HG02885 (cell line): ENCODE measurements around the gene TMC6.
"Not testable (repeated sequence)": the region's sequence is repeated elsewhere in the genome, so short reads cannot be mapped to it uniquely, and the experiment has no call there.

Source experiments
- ATAC-seq: cut with Tn5 transposase; IDR thresholded peaks from one replicate; pipeline ENCODE4 v1.9.1; 2021; ENCODE audit warnings: mild to moderate bottlenecking; ENCODE audit not compliant: unreplicated experiment, poor library complexity

Gene TMC6

GRCh38 chr17:78125976-78126894 is 2.3 kb downstream of the TMC6 start:
- ATAC-seq: no peak

DNA sequence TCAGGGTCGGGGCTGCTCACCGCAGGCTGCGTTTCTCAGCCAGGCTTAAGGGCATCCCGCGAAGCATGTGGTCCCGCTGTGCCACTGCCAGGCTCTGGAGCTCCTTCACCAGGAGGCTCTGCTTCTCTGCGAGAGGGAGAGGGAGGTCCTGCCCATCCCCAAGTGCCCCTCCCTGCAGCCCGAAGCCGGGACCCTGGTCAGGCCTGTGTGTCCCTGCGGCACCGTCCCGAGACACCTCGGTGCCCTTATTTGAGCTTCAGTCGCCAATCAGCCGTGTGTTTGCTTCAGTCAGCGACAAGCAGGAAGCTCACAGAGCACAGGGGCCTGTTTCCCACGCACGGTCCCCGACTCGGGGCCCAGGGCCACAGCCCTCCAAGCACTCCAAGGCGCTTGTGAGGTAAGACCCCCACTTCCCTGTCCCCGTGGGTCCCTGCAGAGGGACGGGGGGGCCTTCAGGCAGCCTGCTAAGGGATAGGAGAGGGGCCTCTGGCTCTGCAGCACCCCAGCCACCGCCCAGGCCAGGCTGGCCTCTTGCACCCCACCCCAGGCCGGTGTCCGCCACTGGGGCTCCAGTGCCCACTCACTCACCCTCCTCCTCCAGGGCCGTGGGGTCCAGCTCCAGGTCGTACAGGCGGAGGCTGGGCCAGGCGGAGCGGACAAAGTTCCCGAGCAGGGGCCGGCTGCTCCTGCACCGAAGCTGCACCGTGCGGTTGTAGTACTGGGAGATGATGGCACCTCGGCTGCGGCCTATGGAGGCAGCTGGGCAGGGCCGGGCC is 3.2 kb downstream of the TMC6 start:
- no peak for ATAC-seq

DNA sequence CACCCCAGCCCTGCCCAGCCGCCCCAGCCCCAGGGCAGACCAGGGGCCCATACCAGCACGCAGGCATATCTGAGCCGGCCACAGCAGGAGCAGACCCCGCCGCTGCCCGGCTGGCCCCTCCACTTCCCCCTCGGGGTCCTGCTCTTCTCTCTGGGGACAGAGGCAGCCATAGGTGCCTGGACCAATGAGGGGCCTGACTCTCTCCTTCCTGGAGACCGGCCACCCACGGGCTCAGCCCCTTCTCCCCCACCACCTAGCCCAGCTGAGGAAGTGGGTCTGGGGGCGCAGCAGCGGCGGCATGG is 3.8 kb downstream of the TMC6 start:
- ATAC-seq: no peak

- ATAC-seq: no peak
Observed at GRCh38 chr17:78124081-78124835, 4.3 kb downstream of the TMC6 start.

DNA sequence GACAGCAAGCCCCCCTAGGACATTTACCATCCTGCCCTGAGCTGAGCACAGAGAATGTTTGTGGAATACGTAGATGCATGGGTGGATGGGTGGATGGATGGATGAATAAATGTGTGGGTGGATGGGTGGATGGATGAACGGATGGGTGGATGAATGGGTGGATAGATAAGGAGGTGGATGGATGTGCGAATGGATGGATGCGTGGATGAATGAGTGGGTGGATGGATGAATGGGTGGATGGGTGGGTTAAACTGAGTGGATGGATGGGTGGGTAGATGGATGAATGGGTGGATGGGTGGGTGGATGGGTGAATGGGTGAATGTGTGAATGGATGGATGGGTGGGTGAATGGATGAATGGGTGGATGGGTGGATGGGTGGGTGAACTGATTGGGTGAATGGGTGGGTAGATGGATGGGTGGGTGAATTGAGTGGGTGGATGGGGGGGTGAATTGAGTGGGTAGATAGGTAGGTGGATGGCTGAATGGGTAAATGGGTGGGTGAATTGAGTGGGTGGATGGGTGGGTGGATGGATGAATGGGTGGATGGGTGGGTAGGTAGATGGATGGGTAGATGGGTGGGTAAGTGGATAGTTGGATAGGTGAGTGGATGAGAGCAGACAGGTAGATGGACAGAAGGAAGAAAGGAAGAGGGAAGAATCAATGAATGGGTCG is 5.2 kb downstream of the TMC6 start:
- no peak for ATAC-seq

- ATAC-seq: no peak
Observed at GRCh38 chr17:78122931-78123249, 5.7 kb downstream of the TMC6 start.

- ATAC-seq: no peak
Observed at GRCh38 chr17:78122216-78122930, 6.2 kb downstream of the TMC6 start.

GRCh38 chr17:78121801-78122215 is 6.7 kb downstream of the TMC6 start:
- no peak for ATAC-seq

DNA sequence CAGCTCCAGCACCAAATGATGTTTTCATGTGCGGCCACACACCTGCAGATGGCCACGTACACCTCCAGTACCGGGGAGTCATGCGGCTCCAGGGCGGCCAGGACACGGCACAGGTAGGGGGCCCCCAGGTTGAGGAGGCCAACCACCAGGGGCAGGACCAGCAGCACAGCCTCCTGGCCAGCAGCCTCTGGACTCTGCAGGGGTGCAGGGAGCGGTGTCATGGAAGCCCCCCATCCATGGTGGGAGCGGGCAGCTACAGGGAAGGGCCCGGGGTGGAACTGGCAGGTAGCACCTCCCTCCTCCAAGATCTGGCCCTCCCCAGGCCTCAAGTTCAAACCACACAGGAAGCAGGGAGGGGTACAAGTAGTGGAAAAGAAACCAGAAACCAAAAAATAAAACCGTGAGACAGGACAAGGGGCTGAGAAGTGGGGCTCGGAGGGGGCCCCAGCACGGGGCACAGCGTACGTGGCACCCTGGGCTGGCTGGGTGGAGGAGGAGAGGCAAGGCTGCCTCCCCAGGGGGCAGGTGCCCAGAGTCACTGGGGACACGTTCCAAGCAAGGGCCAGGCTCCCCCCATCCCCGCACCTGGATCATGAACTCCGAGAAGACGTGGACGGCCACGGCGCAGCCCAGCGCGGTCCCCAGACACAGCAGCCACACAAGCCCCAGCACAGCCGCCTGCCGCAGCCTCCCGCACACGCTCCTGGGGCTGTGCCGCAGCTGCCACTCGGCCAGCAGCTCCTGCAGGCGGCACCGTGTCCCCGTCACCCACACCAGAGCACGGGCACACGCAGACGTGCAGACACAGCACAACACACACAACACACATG is 7.4 kb downstream of the TMC6 start:
- no peak for ATAC-seq

GRCh38 chr17:78120537-78120936 is 8.0 kb downstream of the TMC6 start:
- no peak for ATAC-seq

- no peak for ATAC-seq
Observed at GRCh38 chr17:78118801-78119241, 9.7 kb downstream of the TMC6 start.

DNA sequence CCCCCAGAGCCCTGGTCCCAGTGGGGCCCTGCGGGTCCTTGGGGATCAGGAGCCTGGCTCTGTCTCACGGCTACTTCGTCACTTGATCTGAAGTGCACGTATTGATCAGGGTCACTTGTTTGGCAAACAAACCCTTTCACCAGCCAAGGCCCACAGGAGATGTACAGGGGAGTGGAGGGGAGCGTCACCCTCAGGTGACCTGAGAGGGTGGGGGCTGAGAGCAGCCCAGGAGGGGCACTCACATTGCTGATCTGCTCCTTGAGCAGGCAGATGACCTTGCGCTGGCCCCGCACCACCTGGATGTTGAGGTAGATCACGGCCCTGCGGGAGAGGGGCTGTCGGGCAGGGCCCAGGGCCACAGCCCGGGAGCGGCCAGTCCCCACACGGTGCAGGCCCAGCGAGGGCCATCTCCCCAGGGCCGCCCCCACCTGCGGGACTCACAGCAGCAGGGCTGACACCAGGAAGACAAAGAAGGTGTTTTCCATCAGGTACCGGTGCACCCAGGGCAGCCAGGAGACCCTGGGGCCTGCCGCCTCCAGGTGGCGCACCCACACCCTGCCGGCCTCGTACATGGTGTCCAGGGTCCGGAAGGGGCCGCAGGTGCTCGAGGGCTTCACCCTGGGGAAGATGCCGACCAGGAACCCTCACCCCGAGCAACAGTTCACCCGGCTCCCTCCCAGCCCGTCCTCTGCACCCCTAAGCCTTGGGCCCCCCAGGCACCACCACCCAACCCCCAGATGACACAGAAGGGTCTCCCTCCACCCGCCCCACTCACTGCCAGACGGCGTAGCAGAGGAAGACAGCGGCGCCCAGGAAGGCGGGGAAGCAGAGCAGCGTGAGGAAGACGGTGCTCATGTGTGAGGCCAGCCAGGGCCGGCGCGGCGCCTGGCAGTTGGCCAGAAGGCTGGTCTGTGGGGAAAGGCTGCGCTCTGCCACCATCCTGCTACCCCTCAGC is 11.3 kb downstream of the TMC6 start:
- ATAC-seq: no peak

DNA sequence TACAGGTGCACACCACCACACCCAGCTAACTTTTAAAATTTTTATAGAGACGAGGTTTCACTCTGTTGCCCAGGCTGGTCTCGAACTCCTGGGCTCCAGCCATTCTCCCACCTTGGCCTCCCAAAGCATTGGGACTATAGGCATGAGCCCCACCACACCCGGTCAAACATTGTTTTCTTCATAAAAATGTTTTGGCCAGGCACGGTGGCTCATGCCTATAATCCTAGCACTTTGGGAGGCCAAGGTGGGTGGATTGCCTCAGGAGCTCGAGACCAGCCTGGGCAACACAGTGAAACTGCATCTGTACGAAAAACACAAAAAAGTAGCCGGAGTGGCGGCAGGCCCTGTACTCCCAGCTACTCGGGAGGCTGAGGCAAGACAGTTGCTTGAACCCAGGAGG is 12.1 kb downstream of the TMC6 start:
- no peak for ATAC-seq

- not testable (repeated sequence) for ATAC-seq
Observed at GRCh38 chr17:78115803-78116202, 12.8 kb downstream of the TMC6 start.

DNA sequence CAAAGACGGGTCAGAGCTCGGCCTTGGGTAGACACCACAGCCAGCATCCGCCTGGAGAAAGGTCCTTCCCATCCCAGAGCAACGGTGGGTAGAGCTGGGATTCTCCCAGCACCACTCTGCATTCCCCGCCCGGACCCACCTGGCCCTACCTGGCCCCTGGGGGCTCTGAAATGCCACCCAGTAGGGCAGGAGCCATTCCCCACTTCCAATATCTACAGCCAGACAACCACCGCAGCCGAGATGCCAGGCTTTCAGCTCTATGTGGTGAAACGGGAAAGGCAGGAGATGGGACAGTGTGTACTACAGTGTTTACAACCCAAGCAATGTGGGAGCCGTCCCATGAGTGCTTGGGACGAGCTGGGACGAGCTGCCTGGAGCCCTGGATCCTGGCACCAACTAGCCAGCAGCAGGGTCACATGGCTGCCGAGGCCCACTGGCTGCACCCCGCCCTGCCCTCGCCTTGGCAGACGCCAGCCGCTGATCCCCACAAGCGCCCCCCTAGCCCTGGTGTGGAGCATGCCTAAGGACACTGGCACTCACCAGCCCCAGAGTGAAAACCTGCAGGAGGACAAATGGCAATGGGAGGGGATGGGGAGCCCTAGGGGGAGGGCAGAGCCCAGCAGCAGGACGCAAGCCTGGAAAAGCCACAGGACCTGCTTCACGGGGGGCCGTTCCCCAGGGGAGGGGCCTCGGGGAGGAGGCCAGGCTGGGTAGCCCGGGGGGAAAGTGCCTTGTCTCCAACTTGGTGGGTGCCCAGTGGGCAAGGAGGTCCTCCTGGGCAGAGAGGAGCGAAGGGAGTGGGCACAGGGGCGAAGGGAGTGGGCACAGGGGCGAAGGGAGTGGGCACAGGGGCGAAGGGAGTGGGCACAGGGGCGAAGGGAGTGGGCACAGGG is 13.5 kb downstream of the TMC6 start:
- no peak for ATAC-seq

DNA sequence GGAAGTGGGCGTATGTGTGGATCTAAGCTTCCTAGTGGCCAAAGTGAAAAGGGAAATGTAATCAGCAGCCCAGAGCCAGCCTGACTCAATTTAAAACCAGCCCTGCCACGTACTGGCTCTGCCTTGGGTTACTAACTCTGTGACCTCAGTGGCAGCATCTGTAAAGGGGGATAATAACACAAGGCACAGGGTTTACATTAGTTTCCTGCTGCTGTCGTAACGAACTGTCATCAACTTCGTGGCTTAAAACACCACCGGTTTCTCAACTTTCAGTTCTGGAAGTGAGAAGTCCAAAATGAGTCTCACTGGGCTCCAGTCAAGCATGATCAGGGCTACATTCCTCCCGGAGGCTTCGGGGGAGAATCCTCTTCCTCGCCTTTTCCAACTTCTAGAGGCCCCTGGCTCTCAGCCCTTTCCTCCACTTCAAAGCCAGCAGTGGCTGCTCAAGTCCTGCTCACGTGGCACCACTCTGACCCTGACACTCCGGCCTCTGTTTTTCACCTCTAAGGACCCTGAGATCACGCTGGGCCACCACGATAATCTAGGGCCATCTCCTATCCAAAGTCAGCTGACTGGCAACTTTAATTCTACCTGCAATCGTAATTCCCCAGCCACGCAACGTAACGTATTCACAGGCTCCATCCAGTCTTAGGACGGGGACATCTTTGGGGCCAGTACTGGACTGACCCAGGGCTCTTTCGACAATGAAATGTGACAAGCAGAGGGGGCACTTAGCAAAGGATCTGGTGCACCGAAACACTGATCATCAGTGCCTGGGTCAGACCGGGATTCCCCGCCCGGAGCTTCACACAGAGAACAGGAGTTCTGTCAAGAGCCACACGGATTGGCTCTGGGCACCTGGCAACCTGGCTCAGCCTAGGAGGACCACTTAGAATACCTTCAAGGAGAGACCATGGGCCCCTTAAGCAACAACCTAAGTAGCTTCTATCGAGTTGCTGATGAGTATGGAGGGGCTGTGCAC is 14.5 kb downstream of the TMC6 start:
- ATAC-seq: no peak
